Measurements from ENCODE around the gene TAPT1.

Gene TAPT1

DNA sequence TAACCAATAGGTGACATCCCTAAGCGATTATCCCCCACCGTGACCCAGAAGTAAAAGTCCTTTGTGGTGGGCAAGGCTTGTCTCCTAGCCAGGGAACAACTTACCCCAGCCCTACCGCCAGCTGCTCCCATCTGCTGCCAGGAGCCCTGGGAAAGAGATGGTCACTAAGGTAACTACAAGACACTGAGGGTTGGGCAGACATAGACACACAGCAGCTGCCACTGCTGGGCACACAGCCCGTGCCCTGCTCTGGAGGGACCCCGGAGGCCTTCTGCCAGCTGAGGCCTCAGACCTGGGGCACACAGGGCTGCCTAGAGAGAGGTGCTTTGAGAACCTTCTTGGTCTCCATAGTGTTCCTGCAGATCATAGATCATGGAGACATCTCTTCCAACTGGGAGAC lies 89.4 kb downstream of the TAPT1 start:
- DNase-seq (ENCODE audit: low read depth in 2 of 2, low spot score in 1 of 2) = no peak

DNA sequence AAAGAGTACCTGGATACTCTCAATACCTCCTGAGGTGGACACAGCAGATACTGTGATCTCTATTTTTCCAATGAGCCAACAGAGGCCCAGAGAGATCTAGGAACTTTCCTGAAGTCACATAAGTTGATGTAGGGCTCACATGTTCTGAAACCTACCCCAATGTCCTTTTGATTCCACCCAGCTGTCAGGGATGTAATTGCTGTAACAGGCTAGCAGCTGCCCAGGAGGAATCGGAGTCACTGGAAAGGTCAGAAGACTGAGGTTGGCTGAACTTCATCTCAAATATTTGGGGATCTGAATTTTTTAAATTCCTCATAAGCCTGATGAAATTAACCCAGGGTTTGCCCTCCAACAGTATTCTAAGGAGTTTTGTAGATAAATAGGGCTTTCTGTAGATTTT lies 90.0 kb downstream of the TAPT1 start:
- DNase-seq (ENCODE audit: low read depth in 2 of 2, low spot score in 1 of 2) = no peak

DNA sequence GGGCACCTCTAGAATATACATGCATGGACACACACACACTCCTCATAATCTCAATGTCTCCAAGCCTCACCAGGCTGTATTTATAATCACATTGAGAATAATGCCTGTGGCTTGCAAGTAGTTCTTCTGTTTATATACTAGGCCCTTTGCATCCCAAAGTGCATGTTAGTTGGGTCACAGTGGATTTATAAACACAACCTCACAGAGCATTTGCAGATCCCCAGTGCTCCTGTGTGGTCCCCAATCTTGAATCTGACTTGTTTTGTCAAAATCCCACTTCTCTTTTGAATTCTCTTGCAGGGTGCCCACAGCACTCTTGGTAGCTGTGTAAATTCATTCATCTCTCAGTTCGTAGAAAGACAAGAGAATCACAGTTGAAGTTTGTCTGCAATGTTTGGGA lies 92.9 kb downstream of the TAPT1 start:
- DNase-seq (ENCODE audit: low read depth in 2 of 2, low spot score in 1 of 2) = no peak

DNA sequence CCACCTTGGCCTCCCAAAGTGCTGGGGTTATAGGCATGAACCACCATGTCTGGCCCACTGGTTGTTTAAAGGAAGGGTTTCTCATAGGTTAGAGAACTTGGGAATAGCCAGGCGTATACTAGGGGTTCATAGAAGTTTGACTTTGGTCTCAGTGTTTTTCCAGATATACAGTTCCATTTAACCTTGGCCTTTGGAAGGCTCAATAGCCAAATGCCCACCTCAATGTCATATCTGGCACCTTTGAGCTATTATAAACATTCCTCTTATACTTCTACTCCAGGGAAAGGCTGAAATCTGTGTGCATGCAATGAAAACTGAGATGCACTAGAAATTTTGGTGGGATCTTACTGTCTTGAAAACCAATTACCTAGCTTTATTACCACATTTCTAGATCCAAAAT lies 95.0 kb downstream of the TAPT1 start:
- DNase-seq (ENCODE audit: low read depth in 2 of 2, low spot score in 1 of 2) = no peak

DNA sequence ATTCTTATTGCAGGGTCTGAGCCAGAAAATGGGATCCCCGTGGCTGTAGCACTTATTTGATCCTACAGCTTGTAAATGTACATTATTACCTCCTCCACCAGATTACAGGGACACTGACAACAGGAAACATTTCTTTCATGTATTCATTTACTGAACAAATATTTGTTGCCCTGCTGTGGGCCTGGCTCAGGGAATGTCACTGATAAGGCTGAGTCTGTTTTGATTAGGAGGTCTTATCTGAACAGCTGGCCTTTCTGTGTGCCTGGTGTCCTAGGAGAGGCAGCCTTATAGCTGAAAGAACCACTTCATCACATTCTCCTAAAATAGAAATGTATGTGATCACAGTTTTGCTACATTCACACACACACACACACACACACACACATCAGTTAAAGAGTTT lies 96.9 kb downstream of the TAPT1 start:
- no peak for DNase-seq (ENCODE audit: low read depth in 2 of 2, low spot score in 1 of 2)

DNA sequence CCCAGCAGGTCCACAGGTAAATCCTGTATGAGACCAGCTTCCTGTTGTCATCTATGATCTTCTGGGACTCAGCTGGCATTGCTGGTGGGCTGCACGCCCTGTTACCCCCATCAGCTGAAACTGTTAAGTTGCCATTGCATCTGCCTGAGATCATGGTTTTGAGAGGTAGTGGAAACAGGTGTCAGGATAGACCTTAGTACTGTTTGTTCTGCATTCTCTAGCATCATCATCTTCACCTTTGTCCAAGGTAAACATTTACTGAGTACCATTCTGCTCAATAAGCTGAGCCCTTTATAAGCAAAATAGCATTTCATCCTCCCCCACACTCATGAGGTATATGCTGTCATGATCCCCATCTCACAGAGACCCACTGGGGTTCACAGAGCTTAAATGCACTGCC lies 99.6 kb downstream of the TAPT1 start:
- DNase-seq (ENCODE audit: low read depth in 2 of 2, low spot score in 1 of 2) = no peak

DNA sequence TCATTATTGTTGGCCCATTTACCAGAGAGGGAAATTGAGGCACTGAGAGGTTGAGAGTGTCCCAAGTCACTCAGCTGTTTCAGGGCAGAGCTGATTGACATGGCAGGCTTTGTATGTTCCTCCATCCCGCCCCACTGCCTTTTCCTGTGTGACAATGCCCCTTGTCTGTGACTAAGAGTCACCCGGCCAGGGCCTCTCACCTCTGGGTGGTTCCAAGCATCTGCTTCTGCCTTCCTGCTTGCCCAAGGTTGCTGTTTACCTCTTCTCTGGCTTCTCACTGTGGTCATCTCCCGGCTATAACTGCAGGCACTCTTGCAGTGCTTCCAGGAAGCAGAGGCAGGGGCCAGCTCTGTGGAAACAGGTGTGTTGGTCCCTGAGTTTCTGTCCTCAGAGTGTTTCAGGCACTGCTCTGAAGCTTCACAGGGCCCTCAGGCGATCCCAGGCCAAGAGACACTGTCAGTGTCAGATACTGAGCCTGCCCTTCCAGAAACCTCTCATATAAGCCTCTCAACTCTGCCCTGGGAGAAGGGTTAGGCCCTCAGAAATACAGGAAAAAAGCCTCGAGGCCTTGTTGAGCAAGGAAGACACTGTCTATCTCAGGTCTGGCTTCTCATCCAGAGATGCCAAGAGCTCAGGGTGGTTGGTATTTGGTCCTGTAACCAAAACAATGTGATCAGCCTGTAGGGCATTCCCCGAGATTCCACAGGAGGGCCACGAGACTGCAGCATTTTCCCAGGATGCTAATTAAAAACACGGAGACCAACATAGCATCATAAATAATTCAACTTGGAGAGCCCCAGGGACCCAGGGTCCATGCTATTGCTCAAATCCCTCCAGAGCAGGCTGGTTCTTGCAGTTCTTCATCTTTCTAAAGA lies 100.5 kb downstream of the TAPT1 start:
- DNase-seq (ENCODE audit: low read depth in 2 of 2, low spot score in 1 of 2) = no peak

DNA sequence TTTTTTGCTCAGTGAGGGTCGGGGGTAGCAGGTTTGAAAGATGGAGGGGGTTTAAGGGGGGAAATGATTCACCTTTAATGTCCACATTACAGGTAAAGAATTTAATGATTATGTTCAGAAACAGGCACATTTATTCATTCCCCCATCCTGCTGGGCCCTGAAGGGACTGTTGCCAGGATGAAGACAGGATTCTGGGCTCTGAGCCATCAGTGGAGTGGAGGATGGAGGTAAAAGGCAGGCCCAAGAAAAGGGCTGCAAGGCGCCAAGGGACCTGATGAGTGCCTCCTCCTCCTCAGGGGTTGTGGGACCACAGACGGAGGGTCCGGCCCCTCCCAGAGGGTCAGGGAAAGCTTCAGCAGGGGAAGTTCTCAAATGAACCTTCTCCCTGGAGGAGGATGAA lies 102.0 kb downstream of the TAPT1 start:
- no peak for DNase-seq (ENCODE audit: low read depth in 2 of 2, low spot score in 1 of 2)

DNA sequence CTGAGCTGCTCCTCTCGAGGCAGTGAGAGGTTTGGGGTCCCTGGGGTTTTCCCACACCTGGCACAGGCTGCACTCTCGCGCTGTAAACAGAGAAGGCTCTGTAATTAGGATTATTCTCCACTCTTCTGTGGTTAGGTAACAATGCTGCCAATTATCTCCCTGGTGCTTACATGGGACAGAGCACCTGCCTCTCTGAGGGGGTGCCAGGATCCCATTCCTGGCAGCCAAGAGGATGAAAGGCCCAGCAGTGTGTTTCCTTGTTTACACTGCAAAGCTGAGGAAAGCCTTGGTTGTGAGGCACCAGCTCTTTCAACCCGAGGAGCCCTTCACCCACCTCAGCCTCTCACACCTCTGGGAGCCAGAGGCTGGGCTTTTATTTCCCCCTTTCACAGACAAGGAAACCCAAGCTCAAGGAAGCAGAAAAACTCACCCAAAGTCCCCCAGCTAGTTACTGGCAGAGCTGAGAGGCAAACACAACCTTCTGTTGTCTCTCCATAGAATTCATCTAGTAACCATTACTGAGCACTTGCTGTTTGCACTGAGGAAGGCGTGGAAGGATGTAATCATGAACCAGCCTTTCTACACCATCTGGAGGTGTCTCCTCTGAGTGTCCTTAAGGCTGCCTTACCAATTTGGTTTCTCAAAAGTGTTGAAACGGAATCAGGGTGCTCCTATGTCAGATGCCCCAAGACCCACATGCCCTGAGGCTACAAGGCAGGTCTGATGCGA lies 102.8 kb downstream of the TAPT1 start:
- no peak for DNase-seq (ENCODE audit: low read depth in 2 of 2, low spot score in 1 of 2)

DNA sequence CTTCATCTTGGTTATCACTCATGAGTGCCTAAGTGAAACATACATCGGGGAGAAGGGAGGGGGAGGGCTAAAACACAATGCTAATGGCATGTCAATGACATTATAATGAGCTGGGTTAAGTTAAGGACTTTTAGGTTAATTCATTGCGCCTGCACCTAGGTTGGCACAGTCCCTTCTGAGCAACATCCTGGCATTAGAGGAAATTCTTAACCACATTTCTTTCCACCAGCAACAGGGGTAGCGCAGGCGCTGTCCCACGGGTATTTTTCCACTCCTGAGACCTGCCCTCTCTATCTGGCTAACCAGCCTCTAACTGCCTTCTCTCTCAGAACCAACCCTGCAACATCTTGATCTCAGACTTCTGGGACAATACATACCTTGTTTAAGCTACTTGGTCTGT lies 103.5 kb downstream of the TAPT1 start:
- peak in 1 of 2 donors; percentile 3 for DNase-seq (ENCODE audit: low read depth in 2 of 2, low spot score in 1 of 2)

DNA sequence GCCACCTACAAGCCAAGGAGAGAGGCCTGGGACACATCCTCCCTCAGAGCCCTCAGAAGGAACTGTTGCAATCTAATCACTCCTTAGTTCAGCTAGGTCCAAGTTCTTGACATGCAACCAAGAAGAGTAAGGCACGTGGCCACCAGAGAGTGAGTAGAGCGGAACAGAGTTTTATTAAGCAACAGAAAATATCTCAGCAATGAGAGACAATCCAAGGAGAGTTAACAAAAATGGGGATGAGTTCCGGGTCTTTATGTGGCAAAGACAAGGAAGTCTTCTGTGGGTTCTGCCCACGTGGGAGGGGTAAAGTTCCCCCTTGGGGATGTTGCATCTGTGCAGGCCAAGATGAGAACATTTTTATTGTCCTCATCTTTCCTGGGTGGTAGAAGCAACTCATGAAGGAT lies 104.0 kb downstream of the TAPT1 start:
- no peak for DNase-seq (ENCODE audit: low read depth in 2 of 2, low spot score in 1 of 2)

DNA sequence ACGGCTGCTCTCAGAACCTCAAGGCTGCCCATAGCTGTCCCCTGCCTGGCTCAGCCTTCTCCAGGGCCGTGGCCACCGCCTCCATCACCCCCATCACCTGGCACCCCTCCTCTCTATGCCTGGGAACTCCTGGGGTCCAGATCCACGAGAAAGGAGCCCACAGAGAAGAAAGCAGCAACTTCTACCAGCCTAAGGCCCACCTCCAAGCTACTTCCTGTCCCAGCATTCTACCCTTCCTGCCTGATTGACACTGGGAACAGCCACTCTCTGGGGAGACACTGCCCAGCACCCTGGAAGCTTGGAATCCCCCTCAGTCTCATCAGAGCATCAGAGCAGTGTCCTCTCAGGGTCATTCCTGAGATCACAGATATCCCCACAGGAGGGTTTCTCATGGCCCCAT lies 105.6 kb downstream of the TAPT1 start:
- DNase-seq (ENCODE audit: low read depth in 2 of 2, low spot score in 1 of 2) = no peak

DNA sequence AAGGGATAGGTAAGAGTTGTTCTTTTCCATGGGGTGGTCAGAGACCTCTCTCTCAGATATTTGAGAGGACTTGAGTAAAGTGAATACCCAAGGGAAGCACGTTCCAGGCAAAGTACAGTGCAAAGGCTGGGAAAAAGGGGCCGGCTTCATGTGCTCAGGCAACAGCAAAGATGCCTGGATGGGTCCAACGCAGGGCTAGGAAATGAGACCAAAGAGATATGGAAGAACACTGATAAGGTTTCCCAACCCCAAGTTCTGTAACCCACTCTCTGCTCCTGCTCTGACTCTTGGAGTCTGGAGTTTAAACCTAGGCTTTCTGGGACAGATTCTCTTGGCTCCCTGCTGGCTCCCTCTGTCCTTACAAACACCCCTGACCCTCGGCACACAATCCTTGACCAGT lies 106.3 kb downstream of the TAPT1 start:
- no peak for DNase-seq (ENCODE audit: low read depth in 2 of 2, low spot score in 1 of 2)

DNA sequence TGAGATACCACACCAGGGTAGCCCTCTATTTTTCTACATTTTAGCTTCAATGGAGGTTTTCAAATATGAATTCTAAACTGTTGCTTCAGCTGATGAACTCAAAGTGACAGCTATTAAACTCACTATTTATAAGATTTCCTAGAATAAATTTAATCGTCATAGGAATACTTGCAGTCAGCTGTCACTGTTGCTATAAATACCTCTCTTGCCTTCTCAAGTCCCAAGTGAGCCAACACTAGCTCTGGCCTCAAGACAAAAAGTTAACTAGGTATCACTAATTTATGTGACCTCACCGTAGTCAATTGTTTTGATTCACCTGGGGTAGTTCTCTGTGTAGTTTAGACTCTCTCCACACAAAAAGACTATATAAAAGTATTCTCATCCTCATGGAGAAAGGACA lies 108.2 kb downstream of the TAPT1 start:
- no peak for DNase-seq (ENCODE audit: low read depth in 2 of 2, low spot score in 1 of 2)

DNA sequence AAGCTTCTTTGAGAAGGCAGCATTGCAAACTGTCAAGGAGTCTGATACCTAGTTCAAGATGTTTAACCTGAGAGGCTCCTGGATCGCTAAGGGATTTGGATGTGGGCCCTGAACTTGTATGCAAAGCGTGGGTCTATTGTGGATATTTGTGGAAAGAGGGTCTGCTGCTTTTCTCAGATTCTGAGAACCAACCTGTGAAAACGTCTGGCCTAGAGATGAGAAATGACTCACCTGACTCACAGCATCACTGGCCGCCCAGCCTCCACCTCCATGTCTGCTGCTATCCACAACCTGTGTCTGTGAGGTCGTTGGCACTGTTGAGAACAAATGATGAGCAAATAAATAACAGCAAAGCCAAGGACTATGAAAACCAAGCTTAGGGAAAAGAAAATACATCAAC lies 109.1 kb downstream of the TAPT1 start:
- no peak for DNase-seq (ENCODE audit: low read depth in 2 of 2, low spot score in 1 of 2)

DNA sequence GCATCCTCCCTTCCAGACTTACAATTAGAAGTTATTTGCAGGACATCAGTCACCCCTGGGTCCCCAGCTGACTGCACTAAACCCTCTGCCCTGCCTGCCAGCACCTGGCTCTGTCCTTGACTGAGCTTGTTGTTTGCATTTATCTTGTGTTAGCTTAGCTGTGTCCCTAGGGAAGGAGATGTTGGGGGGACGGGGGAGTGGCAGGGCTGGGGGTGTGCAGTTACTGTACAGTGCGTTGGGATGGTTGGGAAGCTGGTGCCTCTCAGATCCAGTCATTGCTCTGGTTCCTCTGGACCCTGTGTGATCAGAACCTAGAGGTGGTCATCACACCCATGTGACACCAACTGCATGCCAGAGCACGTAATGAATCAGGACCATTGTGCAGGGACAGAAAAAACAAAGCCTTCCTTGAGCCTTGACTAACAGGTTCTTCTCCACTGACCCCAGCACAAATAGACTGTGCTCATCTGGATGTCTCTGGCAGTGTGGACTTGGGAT lies 109.7 kb downstream of the TAPT1 start:
- DNase-seq (ENCODE audit: low read depth in 2 of 2, low spot score in 1 of 2) = no peak

DNA sequence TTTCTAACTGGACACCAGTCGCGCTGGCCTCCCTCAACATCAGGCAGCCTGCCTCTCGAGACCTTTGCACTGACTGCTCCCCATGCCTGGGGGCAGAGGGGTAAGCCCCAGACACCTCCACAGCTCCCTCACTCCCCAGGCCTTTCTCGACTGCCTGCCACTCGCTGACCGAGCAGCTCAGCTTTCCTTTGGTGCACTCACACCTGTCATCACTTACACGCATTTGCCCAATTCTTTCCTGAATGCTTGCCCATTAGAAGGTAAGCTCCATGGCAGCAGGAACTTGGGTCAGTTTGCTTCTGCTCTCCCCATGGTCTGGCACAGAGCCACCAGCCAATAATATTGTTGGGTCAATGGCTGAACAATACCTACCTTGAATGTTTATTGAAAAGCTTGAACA lies 110.3 kb downstream of the TAPT1 start:
- DNase-seq (ENCODE audit: low read depth in 2 of 2, low spot score in 1 of 2) = no peak

DNA sequence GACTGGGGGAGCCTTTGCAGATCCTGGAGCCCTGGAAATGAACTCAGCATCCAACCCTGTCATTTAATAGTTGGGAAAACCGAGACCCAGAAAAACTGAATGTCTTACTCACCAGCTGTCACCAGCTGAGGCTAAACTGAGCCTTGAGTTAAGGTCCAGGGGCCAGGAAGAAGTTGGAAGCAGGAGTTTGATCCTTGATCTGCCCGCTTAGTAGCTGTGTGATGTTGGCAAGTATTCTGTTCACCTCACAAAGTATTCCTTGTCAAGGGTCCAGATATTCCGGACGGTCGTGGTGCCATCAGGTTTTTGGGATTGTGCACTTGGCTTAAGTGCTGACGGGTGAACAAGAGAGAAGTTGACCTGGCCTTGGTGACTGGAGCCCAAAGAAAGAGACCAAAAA lies 111.7 kb downstream of the TAPT1 start:
- no peak for DNase-seq (ENCODE audit: low read depth in 2 of 2, low spot score in 1 of 2)

DNA sequence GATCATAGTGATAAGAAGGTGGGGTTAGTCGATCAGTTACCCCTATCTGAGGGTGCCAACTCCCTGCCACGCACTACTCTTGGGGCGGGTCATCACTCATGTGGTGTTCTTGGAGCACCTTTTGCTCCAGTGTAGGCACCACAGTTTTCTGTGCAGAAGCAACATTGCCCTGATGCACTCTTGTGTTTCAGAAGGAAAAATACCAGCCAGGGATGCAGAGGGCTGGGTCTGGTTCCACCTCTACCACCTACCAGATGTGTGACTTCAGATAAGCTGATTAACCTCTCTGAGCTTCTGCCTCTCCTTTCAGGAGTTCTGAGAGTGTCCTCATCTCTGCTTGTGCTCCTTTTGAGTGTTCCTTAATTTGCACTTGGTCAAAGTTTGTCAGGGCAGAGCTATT lies 112.5 kb downstream of the TAPT1 start:
- DNase-seq (ENCODE audit: low read depth in 2 of 2, low spot score in 1 of 2) = no peak

DNA sequence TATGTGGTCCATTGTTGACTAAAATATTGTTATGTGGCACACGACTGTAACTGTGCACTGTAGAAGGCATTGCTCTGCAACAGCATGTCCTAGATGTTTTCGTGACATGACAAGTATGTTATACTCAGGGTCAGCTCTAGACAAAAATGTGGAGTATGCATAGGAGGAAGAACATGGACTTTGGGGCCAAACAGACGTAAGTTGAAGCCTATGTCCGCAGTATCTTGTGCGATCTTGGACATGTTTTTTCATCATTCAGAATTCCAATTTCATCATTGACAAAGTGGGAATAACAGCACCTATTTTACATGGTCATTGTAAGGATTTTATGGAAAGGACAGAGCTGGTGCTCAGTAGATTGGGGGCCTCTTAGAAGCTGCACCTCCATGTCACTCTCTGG lies 114.7 kb downstream of the TAPT1 start:
- DNase-seq (ENCODE audit: low read depth in 2 of 2, low spot score in 1 of 2) = no peak

DNA sequence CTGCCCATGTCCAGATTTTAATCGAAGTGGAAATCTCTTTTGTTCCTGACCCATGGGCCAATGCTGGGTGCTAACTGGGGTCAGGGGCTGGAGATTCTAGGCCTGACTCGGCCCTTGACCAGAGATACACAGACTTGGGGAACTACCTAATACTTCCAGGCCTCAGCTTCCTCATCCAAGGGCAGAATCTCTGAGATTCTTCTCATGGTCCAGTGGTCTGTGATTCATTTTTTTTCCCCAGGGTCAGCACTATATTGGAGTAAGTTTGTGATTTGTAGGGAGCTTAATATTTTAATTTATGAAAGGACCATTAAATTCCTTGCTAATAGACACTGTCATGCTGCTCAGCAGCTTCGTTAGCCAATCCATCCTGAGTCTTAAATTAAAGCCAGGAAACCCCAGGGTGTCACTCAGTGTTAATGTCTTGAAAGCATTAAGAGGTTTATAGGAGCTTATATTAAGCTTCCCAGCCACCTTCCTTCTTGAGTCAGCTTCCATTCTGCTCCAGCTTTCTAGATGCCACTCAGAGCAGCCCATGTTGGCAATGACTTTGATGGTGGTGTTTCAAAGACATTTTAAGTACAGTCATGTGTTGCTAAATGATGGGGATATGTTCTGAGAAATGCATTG lies 115.5 kb downstream of the TAPT1 start:
- DNase-seq (ENCODE audit: low read depth in 2 of 2, low spot score in 1 of 2) = no peak
